ENCODE measurements around the gene LDB2.

Gene LDB2

DNA sequence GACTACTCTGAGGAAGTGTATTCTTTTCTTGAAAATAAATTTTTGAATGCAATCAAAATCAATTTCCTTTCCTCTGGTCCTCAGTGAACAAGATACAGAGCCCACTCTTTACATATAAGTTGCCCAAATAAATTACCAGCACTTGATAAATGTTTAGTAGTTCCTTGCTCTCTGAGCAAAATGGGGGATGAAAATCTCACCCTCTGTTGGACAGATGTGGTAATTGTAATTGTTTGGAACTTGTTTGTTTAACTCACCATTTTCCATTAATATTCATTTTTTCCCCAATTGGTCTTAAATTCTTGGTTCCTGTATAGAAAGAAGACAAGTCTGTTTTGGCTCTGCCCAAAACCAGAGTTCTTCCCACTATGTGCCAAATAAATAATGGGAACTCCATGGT is 146.3 kb downstream of the LDB2 start:
- DNase-seq, result no peak

- no peak for DNase-seq
These were observed 147.4 kb downstream of the LDB2 start for GRCh38 chr4:16750882-16751642.

DNA sequence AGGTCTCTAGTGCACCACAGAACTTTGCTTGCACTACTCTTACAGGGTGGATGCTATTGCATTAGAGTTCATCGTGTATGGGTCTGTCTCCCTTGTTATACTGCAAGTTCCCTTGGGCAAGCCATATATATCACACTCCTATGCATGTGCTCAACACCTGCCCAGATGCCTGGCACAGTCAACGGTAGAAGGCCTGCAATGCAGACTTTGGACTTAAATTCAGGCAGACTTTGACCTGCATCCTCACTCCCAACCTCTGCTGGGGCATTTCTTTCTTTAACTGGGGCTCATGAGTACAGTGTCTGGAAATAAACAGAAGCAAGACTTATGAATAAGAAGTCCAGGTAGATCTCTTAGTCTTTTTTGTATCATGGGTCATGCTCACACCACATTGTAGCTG is 148.2 kb downstream of the LDB2 start:
- DNase-seq, result no peak

- DNase-seq, result no peak
These were observed 152.6 kb downstream of the LDB2 start for GRCh38 chr4:16745887-16746286.

DNA sequence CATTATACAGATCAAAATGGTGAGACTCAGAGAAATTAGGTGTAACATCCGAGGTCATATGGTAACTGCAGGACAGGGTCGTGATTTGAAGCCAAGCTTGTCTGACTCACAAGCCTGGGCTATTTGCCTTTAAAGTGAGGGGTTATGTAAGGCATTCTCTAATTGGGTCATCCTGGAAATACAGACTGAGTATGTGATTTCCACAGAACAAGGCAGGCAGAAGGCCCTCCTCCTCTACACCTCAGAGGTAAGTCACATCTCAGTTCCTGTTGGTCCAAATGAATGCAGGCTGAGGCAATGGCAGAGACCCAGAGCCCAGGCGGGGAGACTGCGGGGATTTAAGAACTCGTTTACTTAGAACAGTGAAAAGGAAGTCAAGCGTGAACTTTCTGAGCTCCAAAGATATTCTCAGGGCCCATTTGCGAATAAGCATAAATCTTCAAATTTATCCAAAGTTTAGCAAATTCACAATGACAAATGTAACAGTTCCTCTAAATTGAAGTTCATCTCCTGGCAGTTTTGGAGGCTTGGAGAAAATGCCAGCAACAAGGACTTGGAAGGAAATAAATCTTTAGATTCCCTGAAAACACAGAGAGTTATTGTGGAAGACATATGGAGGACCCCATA is 153.3 kb downstream of the LDB2 start:
- DNase-seq, result no peak

DNA sequence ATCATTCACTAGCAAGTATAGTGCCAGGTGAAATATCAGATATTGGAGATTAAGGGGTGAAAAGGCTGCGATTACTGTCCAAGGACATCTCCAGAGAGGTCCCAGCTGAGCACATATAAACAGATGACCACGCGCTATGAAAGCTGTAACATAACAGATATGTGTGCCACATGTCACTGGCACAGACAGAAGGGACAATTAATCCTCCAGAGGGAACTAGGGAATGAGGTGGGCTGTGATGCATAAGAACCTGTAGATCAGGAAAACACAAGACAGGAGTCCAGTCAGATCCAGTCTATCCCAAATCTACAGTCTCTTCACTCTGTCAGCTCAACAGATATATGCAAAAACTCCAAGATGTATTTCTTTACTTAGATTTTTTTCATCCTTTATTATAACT is 157.2 kb downstream of the LDB2 start:
- DNase-seq, result no peak

DNA sequence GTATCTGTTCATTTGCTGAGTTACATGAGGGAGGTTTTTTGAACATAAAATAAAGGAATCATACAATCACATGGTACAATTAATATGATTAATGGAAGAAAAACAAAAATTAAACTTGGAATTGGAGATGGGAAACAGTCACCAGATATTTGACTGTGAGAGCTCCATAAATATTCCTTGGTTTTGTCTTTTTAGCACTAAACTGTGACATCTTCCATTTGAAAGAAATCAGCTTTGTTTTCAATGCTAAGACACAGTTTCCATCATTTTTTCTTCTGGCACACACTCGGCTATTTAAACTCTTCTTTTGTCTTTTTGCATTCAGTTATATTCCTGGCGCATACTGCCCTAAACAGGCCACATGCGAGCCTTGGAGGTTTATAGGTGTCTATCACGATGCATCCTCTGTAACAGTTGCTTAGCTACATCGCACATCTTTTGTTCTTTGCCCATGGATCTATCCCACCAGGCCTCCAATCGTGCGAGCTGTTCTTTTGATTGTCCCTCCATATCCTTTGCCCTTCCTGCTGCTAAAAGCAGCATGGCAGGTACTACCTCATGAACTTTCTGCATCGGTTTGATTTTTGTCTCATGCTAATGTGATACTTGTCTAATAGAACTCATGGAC is 158.3 kb downstream of the LDB2 start:
- DNase-seq, result no peak

DNA sequence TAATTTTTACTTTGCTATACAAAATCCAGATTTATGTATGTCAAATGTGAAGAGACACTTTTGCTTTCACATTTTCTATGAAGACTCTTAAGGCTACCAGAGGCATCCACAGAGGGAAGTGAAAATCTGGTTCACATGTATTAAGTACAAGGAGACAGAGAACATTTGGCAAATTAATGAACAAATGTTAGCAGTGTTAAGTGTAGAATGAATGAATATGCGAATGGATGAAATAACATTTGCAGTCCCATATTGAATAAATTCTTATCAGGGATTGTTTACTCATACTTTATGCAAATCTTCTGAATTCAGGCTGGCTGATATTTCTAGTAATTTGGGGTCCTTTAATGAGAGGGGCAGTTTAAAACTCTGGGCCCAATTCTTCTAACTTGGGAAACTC is 159.9 kb downstream of the LDB2 start:
- DNase-seq, result no peak

GRCh38 chr4:16733509-16733908 is 164.9 kb downstream of the LDB2 start:
- DNase-seq, result no peak

DNA sequence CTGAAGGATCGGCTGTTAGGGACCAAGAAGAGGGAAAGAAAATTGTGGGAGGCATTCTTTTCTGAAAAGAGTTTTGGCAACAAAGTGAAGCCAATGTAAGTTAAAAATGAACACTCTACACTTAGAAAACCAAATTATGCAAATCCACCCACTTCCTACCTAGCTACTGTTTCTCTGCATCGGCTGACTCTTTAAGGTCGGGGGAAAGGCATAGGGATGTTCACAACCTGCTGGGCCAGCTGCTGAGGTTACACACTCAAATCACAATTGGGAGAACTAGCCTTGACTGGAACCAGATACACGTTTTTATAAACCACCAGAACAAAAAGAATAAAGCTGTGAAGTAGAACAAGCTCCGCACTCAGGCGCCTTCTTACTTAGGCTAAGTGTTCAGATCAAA is 165.7 kb downstream of the LDB2 start:
- no peak for DNase-seq

DNA sequence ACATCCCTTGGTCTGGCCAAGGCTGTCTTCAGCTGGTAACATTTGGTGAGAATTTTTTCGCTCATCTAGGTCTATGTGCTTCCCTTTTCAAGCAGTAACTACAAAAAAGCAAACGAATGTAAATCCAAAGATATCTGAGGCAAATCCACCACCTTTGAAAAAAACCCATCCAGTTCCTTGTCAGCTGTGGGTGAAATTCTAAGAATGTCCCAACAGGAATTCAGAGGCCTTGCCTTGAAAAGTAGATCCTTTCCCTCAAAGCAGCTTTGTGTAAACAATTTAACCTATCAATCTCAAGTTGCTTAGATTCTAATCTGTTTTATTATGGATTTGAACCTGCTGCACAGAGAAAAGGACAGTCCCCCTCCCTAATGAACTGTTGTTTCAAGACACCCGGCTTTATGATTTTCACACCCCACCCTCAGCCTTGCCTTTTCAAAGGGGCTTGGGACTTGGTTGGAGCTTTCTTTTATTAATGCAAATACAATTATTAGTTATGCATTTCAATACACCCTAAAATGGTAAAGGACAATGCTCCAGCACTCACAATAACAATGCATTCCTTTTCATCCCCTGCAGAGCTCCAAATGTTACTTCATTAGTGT is 166.6 kb downstream of the LDB2 start:
- no peak for DNase-seq

DNA sequence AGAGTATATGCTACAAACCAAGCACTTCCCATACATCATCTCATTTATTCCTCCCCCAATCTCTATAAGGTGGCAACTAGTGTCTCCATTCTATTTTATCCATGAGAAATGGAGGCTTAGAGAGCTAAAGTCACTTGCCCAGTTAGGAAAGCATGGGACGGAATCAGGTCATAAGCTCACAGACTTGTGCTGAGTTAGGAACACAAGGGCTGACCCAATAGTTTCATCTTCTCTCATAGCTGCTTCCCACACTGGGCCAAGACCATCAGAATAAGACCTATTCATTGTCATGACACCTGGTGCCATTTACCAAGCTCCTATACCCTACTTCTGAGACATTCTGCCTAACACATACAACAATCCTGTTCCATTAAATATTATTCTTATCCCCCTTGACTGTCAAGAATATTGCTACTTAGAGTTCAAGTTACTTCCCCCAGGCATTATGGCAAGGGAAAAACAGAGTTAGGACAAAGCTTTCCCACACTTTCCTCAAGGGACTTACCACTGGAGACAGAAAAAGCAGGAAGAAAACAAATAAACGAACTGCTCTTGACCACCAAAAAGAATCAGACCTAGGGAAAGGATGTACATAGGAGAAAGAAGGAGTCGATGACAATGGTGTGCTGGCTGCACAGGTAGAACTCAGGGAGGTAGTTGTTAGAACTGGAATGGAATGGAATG is 167.8 kb downstream of the LDB2 start:
- no peak for DNase-seq

DNA sequence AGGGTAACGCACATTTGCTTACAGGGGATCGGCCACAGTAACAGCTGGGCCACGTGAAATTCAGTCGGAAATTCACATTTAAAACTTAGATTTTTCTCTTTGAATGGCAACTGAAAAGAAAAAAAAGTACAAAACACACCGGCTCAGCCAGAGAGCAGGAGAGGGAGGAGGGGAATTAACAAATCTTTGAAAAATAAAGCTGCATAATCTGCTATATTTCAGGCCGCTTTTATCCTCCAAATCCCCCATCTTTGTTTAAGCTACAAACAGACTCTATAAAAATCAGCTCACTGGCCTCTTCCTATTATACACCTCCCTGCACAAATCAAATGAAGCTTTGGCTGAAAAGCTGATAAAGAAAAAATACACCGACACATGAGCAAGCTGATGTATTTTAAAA is 169.1 kb downstream of the LDB2 start:
- DNase-seq, result no peak

GRCh38 chr4:16728849-16729248 is 169.6 kb downstream of the LDB2 start:
- DNase-seq, result no peak

DNA sequence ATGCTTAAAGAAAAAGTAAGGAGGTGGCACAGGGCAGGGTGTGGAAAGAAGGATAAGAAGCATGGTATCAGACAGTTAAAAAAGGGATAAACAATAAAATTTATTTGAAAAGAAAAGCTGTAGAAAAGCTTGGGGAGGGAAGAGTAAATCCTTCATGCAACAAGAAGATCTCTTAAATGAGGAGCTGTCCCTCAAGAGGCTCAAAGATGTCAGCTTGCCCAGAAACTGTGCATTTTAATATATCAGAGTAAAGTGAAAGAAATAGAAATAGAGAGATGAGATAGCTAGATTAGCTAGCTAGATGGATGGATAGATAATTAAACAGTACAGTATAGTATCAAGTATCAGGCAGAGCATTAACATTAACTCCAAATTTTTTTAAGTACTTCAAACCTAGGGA is 170.3 kb downstream of the LDB2 start:
- DNase-seq, result no peak

- no peak for DNase-seq
These were observed 171.2 kb downstream of the LDB2 start for GRCh38 chr4:16727218-16727617.

DNA sequence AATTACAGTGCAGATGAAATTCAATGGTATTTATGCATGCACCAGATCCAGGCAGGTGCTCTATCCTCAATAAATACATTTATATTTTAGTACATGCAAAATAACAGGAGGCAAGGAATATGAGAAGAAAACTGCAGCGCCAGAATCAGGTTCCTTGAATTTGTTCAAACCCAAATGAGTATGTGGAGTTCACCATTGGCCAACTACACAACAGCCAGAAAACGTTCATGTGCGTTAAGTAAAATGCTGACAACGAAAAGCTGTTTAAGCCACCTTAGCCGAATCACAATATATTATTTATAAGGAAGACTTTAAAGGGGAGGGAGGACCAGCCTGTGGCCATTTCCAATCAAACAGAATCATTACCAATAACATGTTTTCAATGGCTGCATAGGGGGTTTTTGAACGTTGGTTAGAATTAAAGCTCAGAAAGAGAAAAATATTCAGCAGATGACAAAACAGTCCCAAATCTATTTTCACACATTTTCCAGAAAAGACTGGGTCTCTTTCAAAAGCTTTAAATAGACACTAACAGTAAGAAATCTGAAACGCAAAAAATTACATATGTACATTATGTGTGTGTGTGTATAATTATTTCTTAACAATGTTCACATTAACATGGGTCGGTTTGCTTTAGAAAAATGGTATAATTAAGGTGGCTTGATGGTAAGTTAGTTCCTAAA is 171.9 kb downstream of the LDB2 start:
- no peak for DNase-seq

GRCh38 chr4:16725252-16725651 is 173.2 kb downstream of the LDB2 start:
- no peak for DNase-seq

- DNase-seq, result no peak
These were observed 176.0 kb downstream of the LDB2 start for GRCh38 chr4:16722416-16722815.

GRCh38 chr4:16721613-16722291 is 176.7 kb downstream of the LDB2 start:
- no peak for DNase-seq

GRCh38 chr4:16720761-16721160 is 177.7 kb downstream of the LDB2 start:
- no peak for DNase-seq
